Activated CD4-positive, alpha-beta T cell treated with anti-CD3 and anti-CD28 coated beads, Interleukin-2, amount 10 ng/mL, durations not matched to agents 7 days and 5 days (primary cell): ENCODE data around the gene CYP1B1. TPM values are rescaled to one million over a fixed set of nuclear protein-coding genes. Genes with fewer than 3 reads are reported as not detected.
"Not testable (repeated sequence)": the region's sequence is repeated elsewhere in the genome, so short reads cannot be mapped to it uniquely, and the experiment has no call there.

Experiments
- CTCF ChIA-PET: fragments of 350-600 bp; sonication (Branson Sonifier 250); formaldehyde crosslinking; loops from one replicate; lab custom pipeline; 2021; ENCODE audit warnings: antibody characterized with exemption; lab: Charles Lee
- POLR2A ChIA-PET: fragments of 350-600 bp; sonication (Branson Sonifier 250); formaldehyde crosslinking; loops from one replicate; lab custom pipeline; 2021; ENCODE audit warnings: antibody characterized with exemption; lab: Charles Lee
- DNase-seq: peaks from one replicate; pipeline ENCODE4 v3.0.0-alpha.2; 2020
- H3K27ac Mint-ChIP-seq: one replicate; pipeline ENCODE4 v1.8.0; 2021; ENCODE audit warnings: mild to moderate bottlenecking, moderate library complexity, mixed read lengths
- H3K27me3 Mint-ChIP-seq: one replicate; pipeline ENCODE4 v1.8.0; 2021; ENCODE audit warnings: mixed read lengths
- H3K36me3 Mint-ChIP-seq: one replicate; pipeline ENCODE4 v1.8.0; 2021; ENCODE audit warnings: low read depth, mixed read lengths
- H3K4me1 Mint-ChIP-seq: one replicate; pipeline ENCODE4 v1.8.0; 2021; ENCODE audit warnings: mixed read lengths
- H3K4me3 Mint-ChIP-seq: one replicate; pipeline ENCODE4 v1.8.0; 2021; ENCODE audit warnings: mild to moderate bottlenecking, moderate library complexity, mixed read lengths
- H3K9me3 Mint-ChIP-seq: one replicate; pipeline ENCODE4 v1.8.0; 2021; ENCODE audit warnings: mixed read lengths
- total RNA-seq, 2 experiments: library from RNA; stranded (reverse); gene quantifications; one replicate each; pipeline ENCODE4 v1.2.3, GENCODE V29; 2021

The CYP1B1 gene
- total RNA-seq, 2 experiments from 2014 or later, result 13.8 to 15.4 TPM

GRCh38 chr2:38097258-38097987 lies 21.5 kb upstream of the CYP1B1 start:
- no peaks in the 10 kb centered on the region for H3K9me3 Mint-ChIP-seq
- H3K27me3 Mint-ChIP-seq, result peaks cover 48% of the 10 kb centered on the region
- peaks cover 53% of the 10 kb centered on the region for H3K4me1 Mint-ChIP-seq
- no peaks in the 10 kb centered on the region for H3K36me3 Mint-ChIP-seq
- ChIA-PET POLR2A (no interaction called here), CTCF (interaction anchor here (1.3 kb wide), 1 partner anchor 20 kb away, joined by 4 read pairs; no protein-coding TSS in a partner anchor)
- H3K27ac Mint-ChIP-seq, result no peak overlapping the region
- DNase-seq, result no peak
- H3K4me3 Mint-ChIP-seq, result no peak overlapping the region

- H3K4me3 Mint-ChIP-seq, result no peak overlapping the region
- DNase-seq, result peak; percentile 32
These were observed 20.3 kb upstream of the CYP1B1 start for GRCh38 chr2:38095996-38096861.

GRCh38 chr2:38095079-38095995 lies 19.4 kb upstream of the CYP1B1 start:
- H3K4me3 Mint-ChIP-seq, result no peak overlapping the region
- peaks cover 32% of the 10 kb centered on the region for H3K27me3 Mint-ChIP-seq
- POLR2A ChIA-PET, result interaction anchor here (1.0 kb wide), 1 partner anchor 18 kb away, joined by 3 read pairs; no protein-coding TSS in a partner anchor
- H3K36me3 Mint-ChIP-seq, result no peaks in the 10 kb centered on the region
- no peak for DNase-seq
- CTCF ChIA-PET, result interaction anchor here (0.9 to 1.1 kb wide), 2 partner anchors 11 to 15 kb away, joined by 3 read pairs; no protein-coding TSS in a partner anchor
- H3K9me3 Mint-ChIP-seq, result no peaks in the 10 kb centered on the region
- H3K4me1 Mint-ChIP-seq, result peaks cover 46% of the 10 kb centered on the region
- H3K27ac Mint-ChIP-seq, result no peak overlapping the region

More at GRCh38 chr2:38095996-38096861, 20.3 kb upstream of the CYP1B1 start:
- POLR2A ChIA-PET, result interaction anchor here (1.0 kb wide), 1 partner anchor 19 kb away, joined by 3 read pairs; no protein-coding TSS in a partner anchor
- Mint-ChIP-seq H3K4me1 (peaks cover 49% of the 10 kb centered on the region), H3K27ac (peak overlapping the region; percentile 68), H3K36me3 (no peaks in the 10 kb centered on the region), H3K27me3 (peaks cover 41% of the 10 kb centered on the region), H3K9me3 (no peaks in the 10 kb centered on the region)
- CTCF ChIA-PET, result interaction anchor here (0.9 to 1.1 kb wide), 2 partner anchors 10 to 14 kb away, joined by 3 read pairs; no protein-coding TSS in a partner anchor

- no peaks in the 10 kb centered on the region for H3K36me3 Mint-ChIP-seq
- ChIA-PET CTCF (interaction anchor here (1.5 kb wide), 1 partner anchor 17 kb away, joined by 3 read pairs; no protein-coding TSS in a partner anchor), POLR2A (no interaction called here)
These were observed 17.7 kb upstream of the CYP1B1 start for GRCh38 chr2:38093527-38094165.

GRCh38 chr2:38092196-38092902 lies 16.4 kb upstream of the CYP1B1 start:
- H3K4me1 Mint-ChIP-seq, result peaks cover 28% of the 10 kb centered on the region
- H3K9me3 Mint-ChIP-seq, result no peaks in the 10 kb centered on the region
- no peak for DNase-seq
- H3K27me3 Mint-ChIP-seq, result peaks cover 18% of the 10 kb centered on the region
- H3K36me3 Mint-ChIP-seq, result no peaks in the 10 kb centered on the region
- H3K4me3 Mint-ChIP-seq, result no peak overlapping the region
- POLR2A ChIA-PET, result interaction anchor here (0.7 kb wide), 1 partner anchor 357 kb away, joined by 4 read pairs; no protein-coding TSS in a partner anchor
- CTCF ChIA-PET, result interaction anchor here (1.6 kb wide), 1 partner anchor 16 kb away, joined by 7 read pairs; the partner anchor contains the start of gene CYP1B1
- H3K27ac Mint-ChIP-seq, result no peak overlapping the region

More at GRCh38 chr2:38093527-38094165, 17.7 kb upstream of the CYP1B1 start:
- H3K4me3 Mint-ChIP-seq, result no peak overlapping the region
- H3K27me3 Mint-ChIP-seq, result peaks cover 23% of the 10 kb centered on the region
- H3K9me3 Mint-ChIP-seq, result no peaks in the 10 kb centered on the region
- H3K4me1 Mint-ChIP-seq, result peaks cover 41% of the 10 kb centered on the region
- no peak for DNase-seq
- H3K27ac Mint-ChIP-seq, result no peak overlapping the region

- POLR2A ChIA-PET, result no interaction called here
- no peak overlapping the region for H3K27ac Mint-ChIP-seq
- CTCF ChIA-PET, result interaction anchor here (1.6 kb wide), 1 partner anchor 15 kb away, joined by 7 read pairs; the partner anchor contains the start of gene CYP1B1
These were observed 15.8 kb upstream of the CYP1B1 start for GRCh38 chr2:38091760-38092159.

GRCh38 chr2:38090928-38091327 lies 15.0 kb upstream of the CYP1B1 start:
- no peak for DNase-seq
- no peaks in the 10 kb centered on the region for H3K36me3 Mint-ChIP-seq
- H3K27ac Mint-ChIP-seq, result no peak overlapping the region
- peaks cover 25% of the 10 kb centered on the region for H3K27me3 Mint-ChIP-seq
- ChIA-PET CTCF (interaction anchor here (1.6 kb wide), 1 partner anchor 14 kb away, joined by 7 read pairs; the partner anchor contains the start of gene CYP1B1), POLR2A (no interaction called here)
- H3K9me3 Mint-ChIP-seq, result no peaks in the 10 kb centered on the region
- peaks cover 15% of the 10 kb centered on the region for H3K4me1 Mint-ChIP-seq
- H3K4me3 Mint-ChIP-seq, result no peak overlapping the region

More at GRCh38 chr2:38091760-38092159, 15.8 kb upstream of the CYP1B1 start:
- Mint-ChIP-seq H3K4me1 (peaks cover 24% of the 10 kb centered on the region), H3K27me3 (peaks cover 19% of the 10 kb centered on the region), H3K9me3 (no peaks in the 10 kb centered on the region), H3K4me3 (no peak overlapping the region), H3K36me3 (no peaks in the 10 kb centered on the region)
- DNase-seq, result no peak

DNA sequence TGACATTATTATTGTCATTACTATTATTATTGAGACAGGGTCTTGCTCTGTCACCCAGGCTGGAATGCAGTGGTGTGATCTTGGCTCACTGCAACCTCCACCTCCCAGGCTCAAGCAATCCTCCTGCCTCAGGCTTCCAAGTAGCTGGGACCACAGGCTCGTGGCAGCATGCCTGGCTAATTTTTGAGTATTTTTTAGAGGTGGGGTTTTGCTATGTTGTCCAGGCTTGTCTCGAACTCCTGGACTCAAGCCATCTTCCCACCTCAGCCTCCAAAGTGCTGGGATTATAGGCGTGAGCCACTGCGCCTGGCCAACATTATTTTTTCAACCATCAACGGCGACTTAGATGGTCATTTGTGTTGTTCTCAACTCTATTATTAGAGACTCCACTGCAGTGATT lies 14.3 kb upstream of the CYP1B1 start:
- H3K4me1 Mint-ChIP-seq, POLR2A ChIA-PET, H3K4me3 Mint-ChIP-seq, H3K9me3 Mint-ChIP-seq, H3K36me3 Mint-ChIP-seq, CTCF ChIA-PET, H3K27ac Mint-ChIP-seq, DNase-seq: not testable (repeated sequence)
- peaks cover 30% of the 10 kb centered on the region for H3K27me3 Mint-ChIP-seq

DNA sequence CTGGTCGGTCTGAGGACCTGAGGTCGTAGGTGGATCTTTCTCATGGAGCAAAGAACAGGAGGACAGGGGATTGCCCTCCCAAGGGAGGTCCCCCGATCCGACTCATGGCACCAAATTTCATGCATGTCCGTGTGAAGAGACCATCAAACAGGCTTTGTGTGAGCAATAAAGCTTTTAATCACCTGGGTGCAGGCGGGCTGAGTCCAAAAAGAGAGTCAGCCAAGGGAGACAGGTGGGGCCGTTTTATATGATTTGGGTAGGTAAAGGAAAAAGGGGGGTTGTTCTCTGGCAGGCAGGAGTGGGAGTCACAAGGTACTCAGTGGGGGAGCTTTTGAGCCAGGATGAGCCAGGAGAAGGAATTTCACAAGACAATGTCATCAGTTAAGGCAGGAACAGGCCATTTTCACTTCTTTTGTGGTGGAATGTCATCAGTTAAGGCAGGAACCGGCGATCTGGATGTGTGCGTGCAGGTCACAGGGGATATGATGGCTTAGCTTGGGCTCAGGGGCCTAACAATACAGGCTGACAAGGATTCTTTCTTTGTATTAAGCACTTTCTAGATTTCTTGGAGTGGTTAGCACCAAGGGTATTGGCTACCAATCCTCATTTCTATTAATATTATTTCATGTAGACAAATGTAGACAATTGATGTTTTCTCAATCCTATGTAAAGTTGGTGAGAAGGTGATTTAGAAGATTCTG lies 10.2 kb upstream of the CYP1B1 start:
- H3K4me3 Mint-ChIP-seq, H3K27ac Mint-ChIP-seq, H3K9me3 Mint-ChIP-seq, DNase-seq, H3K4me1 Mint-ChIP-seq, POLR2A ChIA-PET, H3K36me3 Mint-ChIP-seq: not testable (repeated sequence)
- CTCF ChIA-PET, result interaction anchor here (0.6 to 1.0 kb wide), 2 partner anchors 10 to 275 kb away, joined by 3 read pairs; partner anchors contain the start of gene CYP1B1
- H3K27me3 Mint-ChIP-seq, result peaks cover 47% of the 10 kb centered on the region

DNA sequence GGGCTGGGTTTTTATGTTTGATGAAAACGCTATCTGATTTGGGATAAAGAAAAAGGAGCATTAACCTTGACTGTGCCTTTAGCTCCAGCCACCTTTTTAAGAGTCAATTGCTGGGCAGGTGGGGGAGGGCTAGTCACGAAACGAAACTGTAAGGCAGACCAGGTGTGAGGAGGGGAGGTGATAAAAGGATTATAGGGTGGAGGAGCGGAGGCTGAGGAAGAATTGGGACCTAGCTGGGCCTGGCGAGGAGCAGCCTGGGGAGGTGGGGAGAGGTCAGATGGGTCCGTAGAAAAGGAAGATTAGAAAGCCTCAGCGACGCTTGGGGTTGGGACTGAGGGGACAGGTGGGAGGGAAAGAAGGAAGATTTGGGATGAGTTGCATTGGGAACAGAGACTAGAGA lies 8.6 kb upstream of the CYP1B1 start:
- H3K36me3 Mint-ChIP-seq, DNase-seq, H3K9me3 Mint-ChIP-seq, H3K4me3 Mint-ChIP-seq, H3K27ac Mint-ChIP-seq, POLR2A ChIA-PET, CTCF ChIA-PET, H3K4me1 Mint-ChIP-seq: not testable (repeated sequence)
- peaks cover 57% of the 10 kb centered on the region for H3K27me3 Mint-ChIP-seq
